Bladder microvascular endothelial cell (primary cell): ENCODE results near the gene PCTP. TPM values are rescaled to one million over a fixed set of nuclear protein-coding genes. Genes with fewer than 3 reads are reported as not detected.

Experiments used
- total RNA-seq: library from RNA; depleted of rRNA; stranded (reverse); fragments of >200 nt; gene quantifications from 2 replicates; pipeline ENCODE4 v1.2.3, GENCODE V29; 2014

PCTP gene
- 22.7 and 29.0 TPM in 2 replicates for total RNA-seq

GRCh38 chr17:55750750-55751657 is at the start of gene PCTP:
PCTP (plus strand) TSS chr17:55751051; CDS start chr17:55751104, 53 bp downstream.

GRCh38 chr17:55722742-55723487 is 27.9 kb upstream of the PCTP start, which contains the start of gene TMEM100:
TMEM100 (minus strand) TSS chr17:55722864; CDS start chr17:55721070, 1,794 bp downstream.

Other genes starting within 250 kb of the PCTP start
- gene SMIM36, start 239.6 kb upstream of the PCTP start, total RNA-seq = not detected in 2 replicates
- 17.1 TPM in 1 of 2 replicates, not detected in the other for gene TMEM100, start 28.2 kb upstream of the PCTP start, total RNA-seq